Measurements from ENCODE around the gene HACD2. TPM values are rescaled to one million over a fixed set of nuclear protein-coding genes. Genes with fewer than 3 reads are reported as not detected.

The HACD2 gene
- total RNA-seq, 3 donors from 2014 or later (not counting 1 experiment from before 2014, with no cell fraction given) = 16.1 to 34.1 (median 24.6) TPM

DNA sequence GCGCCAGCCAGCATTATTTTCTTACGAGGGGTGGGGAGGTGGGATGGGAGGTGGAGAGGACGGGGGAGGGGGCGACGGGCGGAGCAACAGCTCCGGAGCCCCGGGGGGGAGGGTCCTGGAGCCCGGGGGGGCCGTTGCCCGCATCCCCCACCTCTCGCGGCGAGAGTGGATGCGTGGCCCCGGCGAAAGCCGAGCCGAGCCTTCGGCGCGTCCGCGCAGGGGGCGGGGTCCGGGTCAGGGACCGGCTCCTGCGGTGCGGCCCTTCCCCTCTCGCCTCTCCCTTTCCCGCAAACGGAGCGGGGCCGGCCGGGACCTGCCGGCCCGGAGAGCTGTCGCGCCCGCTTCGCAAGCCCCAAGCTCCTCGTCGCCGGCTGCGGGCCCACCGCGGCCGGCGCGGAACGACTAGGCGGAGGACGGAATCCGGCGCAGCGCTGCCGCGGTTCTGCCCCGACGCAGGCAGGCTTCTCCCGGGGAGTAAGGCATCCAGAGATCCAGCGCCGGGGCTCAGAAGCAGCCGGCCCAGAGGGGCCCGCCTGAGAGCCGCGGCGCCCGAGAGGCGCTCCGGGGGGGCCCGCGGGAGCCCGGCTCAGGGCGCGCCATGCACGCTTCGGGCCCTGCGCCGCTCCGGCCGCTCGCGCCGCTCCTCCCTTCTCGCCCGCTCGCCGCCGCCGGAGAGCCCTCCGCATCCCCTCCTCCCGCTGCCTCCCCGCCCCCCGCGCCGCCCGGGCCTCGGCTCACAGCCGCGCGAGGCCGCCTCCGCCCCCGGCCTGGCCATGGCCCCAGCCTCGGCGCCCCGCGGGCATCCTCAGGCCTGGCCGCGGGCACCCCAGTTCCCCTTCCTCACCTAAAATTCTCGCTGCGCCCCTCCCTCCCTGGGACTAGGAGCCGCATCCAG lies 135.5 kb downstream of the HACD2 start:
- Histone ChIP-seq H3K9me3 (ENCODE audit: control insufficient read depth, insufficient read depth, low read length) (no peaks in the 10 kb centered on the region), H3K36me3 (ENCODE audit: control insufficient read depth, insufficient read depth, low read length) (no peaks in the 10 kb centered on the region), H3K4me3 (ENCODE audit: low read length) (no peak overlapping the region), H3K4me1 (ENCODE audit: control insufficient read depth, insufficient read depth, low read length) (peaks cover 9% of the 10 kb centered on the region), H3K27me3 (ENCODE audit: control insufficient read depth, insufficient read depth, low read length) (peaks cover 20% of the 10 kb centered on the region), H3K27ac (ENCODE audit: low read length) (no peak overlapping the region)
- under 1% methylated on average over 114 of the region's 114 CpGs for WGBS (ENCODE audit: insufficient coverage)
- Mint-ChIP-seq H3K27ac (no peak overlapping the region), H3K36me3 (no peaks in the 10 kb centered on the region), H3K27me3 (ENCODE audit: low read depth in 2 of 2) (peaks cover 42 to 52% of the 10 kb centered on the region in 2 donors), H3K4me3 (peak overlapping the region; percentile 76), H3K9me3 (no peaks in the 10 kb centered on the region), H3K4me1 (peaks cover 0 to 6% of the 10 kb centered on the region in 2 donors)
- ATAC-seq (peak in 2 of 3 donors; percentile 46 to 57), DNase-seq (peak in 1 of 2 donors; percentile 26)
- TF ChIP-seq, protein P1, sequence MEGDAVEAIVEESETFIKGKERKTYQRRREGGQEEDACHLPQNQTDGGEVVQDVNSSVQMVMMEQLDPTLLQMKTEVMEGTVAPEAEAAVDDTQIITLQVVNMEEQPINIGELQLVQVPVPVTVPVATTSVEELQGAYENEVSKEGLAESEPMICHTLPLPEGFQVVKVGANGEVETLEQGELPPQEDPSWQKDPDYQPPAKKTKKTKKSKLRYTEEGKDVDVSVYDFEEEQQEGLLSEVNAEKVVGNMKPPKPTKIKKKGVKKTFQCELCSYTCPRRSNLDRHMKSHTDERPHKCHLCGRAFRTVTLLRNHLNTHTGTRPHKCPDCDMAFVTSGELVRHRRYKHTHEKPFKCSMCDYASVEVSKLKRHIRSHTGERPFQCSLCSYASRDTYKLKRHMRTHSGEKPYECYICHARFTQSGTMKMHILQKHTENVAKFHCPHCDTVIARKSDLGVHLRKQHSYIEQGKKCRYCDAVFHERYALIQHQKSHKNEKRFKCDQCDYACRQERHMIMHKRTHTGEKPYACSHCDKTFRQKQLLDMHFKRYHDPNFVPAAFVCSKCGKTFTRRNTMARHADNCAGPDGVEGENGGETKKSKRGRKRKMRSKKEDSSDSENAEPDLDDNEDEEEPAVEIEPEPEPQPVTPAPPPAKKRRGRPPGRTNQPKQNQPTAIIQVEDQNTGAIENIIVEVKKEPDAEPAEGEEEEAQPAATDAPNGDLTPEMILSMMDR (IDR thresholded peaks at IDR 0.05) = no peak
- intact Hi-C loops (cut with micrococcal nuclease) = loop anchor here (10.0 kb wide), 1 partner anchor 105 kb away; no protein-coding TSS in a partner anchor

DNA sequence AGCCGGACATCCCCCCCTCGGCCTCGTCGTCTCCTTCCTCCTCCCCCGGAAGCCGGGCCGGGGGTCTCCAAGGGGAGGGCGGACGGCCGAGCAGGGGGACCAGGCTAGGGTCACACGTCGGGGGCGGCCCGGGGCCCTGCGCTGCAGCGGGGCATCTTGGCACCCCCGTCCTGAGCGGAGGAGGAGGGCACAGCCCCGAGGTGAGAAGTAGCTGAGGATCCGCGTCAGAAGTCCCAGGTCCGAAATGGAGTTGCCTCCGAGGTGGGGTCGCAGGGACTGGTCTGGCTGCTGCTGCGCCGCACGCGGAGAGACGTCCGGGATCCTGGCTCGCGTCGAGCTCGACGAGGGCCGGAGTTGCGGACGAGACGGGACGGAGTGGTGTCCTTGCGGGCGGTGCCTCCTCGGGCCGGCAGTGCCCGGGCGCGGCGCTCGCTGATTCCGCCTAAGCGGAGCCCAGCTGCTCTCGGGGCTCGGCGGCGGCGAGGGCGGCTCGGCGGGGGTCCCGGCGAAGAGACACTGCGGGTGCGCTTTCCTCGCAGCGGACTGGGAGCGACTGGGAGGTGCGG lies 136.2 kb downstream of the HACD2 start, which contains the start of gene ADCY5:
Gene ADCY5 (minus strand): TSS at position 555 of the 566 bp plus-strand sequence. CDS start 545 bp downstream, at position 10.
- intact Hi-C loops (cut with micrococcal nuclease) = loop anchor here (10.0 kb wide), 1 partner anchor 106 kb away; no protein-coding TSS in a partner anchor
- no peak within 1 kb of the TSS for H3K27ac ChIP-seq (ENCODE audit: low read length)
- TF ChIP-seq, protein P1 (IDR thresholded peaks at IDR 0.05) = no peak
- Mint-ChIP-seq H3K9me3 (no peaks in the 10 kb centered on the region), H3K4me3 (peak within 1 kb of the TSS; percentile 76), H3K27me3 (ENCODE audit: low read depth in 2 of 2) (peaks cover 45 to 52% of the 10 kb centered on the region in 2 donors), H3K27ac (no peak within 1 kb of the TSS), H3K4me1 (peaks cover 0 to 6% of the 10 kb centered on the region in 2 donors), H3K36me3 (no peaks in the 10 kb centered on the region)
- DNase-seq = peak in 1 of 2 donors; percentile 18
- H3K27me3 ChIP-seq (ENCODE audit: control insufficient read depth, insufficient read depth, low read length) = peaks cover 19% of the 10 kb centered on the region
- peaks cover 9% of the 10 kb centered on the region for H3K4me1 ChIP-seq (ENCODE audit: control insufficient read depth, insufficient read depth, low read length)
- H3K36me3 ChIP-seq (ENCODE audit: control insufficient read depth, insufficient read depth, low read length) = no peaks in the 10 kb centered on the region
- ATAC-seq = peak in 2 of 3 donors; percentile 14 to 15
- 5% methylated on average over 67 of the region's 67 CpGs for WGBS (ENCODE audit: insufficient coverage)
- H3K9me3 ChIP-seq (ENCODE audit: control insufficient read depth, insufficient read depth, low read length) = no peaks in the 10 kb centered on the region
- peak within 1 kb of the TSS; percentile 13 for H3K4me3 ChIP-seq (ENCODE audit: low read length)

DNA sequence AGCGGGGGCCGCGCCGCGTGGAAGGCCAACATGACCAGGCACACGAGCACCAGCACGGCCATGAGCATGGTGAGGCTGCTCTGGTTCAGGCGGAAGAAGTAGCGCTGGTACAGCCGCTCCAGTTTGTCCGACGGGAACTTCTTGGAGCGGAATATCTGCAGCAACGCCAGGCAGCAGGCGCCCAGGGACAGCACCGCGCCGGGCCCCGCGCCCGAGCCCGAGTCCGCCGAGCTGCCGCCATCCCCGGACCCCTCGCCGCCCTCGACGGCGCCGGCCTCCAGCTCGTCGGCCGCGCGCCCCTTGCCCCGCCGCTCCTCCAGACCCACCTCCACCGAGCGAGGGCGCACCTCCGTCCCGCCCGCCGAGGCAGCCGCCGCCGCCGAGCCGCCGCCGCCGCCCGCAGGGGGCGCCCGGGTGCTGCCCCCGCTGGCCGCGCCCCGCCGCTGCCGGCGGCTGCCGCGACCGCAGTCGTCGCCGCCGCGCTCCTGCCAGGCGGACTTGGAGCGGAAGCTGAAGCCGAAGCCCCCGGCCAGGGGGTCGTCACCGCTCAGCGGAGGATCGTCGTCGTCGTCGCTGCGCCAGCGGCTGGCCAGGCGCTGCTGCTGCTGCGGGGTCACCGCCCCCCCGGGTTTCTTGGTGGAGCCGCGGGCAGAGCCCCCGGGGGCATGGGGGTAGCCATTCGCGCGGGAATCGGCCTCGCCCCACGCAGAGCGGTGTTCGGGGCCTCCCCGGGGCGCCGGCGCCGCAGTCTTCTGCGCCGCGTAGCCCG lies 136.9 kb downstream of the HACD2 start:
- peak; percentile 61 to 76 (median 68) for ATAC-seq
- Histone ChIP-seq H3K27ac (ENCODE audit: low read length) (no peak overlapping the region), H3K27me3 (ENCODE audit: control insufficient read depth, insufficient read depth, low read length) (peaks cover 17% of the 10 kb centered on the region), H3K9me3 (ENCODE audit: control insufficient read depth, insufficient read depth, low read length) (no peaks in the 10 kb centered on the region), H3K36me3 (ENCODE audit: control insufficient read depth, insufficient read depth, low read length) (no peaks in the 10 kb centered on the region), H3K4me3 (ENCODE audit: low read length) (peak overlapping the region; percentile 13), H3K4me1 (ENCODE audit: control insufficient read depth, insufficient read depth, low read length) (peaks cover 9% of the 10 kb centered on the region)
- Mint-ChIP-seq H3K4me1 (peaks cover 0 to 6% of the 10 kb centered on the region in 2 donors), H3K36me3 (no peaks in the 10 kb centered on the region), H3K4me3 (peak overlapping the region; percentile 85), H3K27ac (no peak overlapping the region), H3K27me3 (ENCODE audit: low read depth in 2 of 2) (peaks cover 46 to 52% of the 10 kb centered on the region in 2 donors), H3K9me3 (no peaks in the 10 kb centered on the region)
- DNase-seq = peak; percentile 35 to 65
- 13% methylated on average over 110 of the region's 110 CpGs for WGBS (ENCODE audit: insufficient coverage)
- TF ChIP-seq, protein P1 (IDR thresholded peaks at IDR 0.05) = no peak
- intact Hi-C loops (cut with micrococcal nuclease) = loop anchor here (10.0 kb wide), 1 partner anchor 107 kb away; no protein-coding TSS in a partner anchor

Data from natural killer cell (primary cell).